ENCODE data around the gene LRP2.

The LRP2 gene

DNA sequence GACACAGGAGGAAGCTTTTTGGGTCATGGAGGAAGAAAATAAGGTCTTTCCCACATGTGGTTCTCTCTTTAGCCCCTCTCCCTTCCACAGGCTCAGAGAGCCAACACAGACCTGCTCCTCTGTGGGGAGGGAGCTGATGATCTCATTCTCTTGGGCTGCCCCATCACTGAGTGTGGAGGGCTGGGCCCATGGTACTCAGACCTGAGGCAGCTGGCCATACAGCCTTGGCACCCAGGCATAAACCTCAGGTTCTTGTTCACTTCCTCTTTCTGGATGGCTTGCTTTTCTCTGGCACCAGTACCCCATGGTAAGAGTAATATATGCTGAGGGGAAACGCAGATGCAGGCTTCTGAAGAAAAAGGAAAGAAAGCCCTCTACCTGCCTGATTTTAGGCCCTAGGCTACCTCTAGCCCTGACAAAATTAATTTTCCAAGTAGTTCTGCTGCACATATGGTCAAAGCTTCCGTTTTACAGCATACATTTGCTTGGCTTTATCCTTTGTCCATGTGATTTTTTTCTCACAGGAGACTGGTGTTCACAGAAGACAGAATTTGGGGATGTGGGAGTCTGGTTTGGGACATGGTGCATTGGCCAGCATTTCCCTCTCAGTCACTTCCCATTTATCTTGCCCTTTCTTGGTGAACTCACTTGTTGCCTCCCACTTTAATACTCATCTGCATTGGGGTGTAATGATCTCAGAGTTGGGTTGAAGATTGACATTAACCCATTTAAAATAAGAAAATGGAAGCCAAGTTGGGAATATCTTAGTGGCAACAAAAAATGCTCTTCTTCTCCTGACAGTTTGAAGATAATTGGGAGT is 281.9 kb downstream of the LRP2 start:
- TF ChIP-seq NFIC (IDR thresholded peaks at IDR 0.05) = no peak
- TF ChIP-seq MAX (IDR thresholded peaks at IDR 0.05) = no peak
- TF ChIP-seq TEAD4 (IDR thresholded peaks at IDR 0.05) = no peak
- TF ChIP-seq EGR1 (IDR thresholded peaks at IDR 0.05) = no peak
- no peak for TF ChIP-seq RAD21 (IDR thresholded peaks at IDR 0.05; ENCODE audit: low read depth)
- no peak for TF ChIP-seq FOXM1 (IDR thresholded peaks at IDR 0.05; ENCODE audit: borderline replicate concordance, low read depth)
- no peak for TF ChIP-seq CREB1 (IDR thresholded peaks at IDR 0.05; ENCODE audit: low read depth)
- no peak for TF ChIP-seq YY1 (IDR thresholded peaks at IDR 0.05; ENCODE audit: low read depth)
- no peak for TF ChIP-seq CEBPB (IDR thresholded peaks at IDR 0.05)
- no peak for TF ChIP-seq TAF1 (IDR thresholded peaks at IDR 0.05; ENCODE audit: low read depth)
- TF ChIP-seq ZBTB7A (IDR thresholded peaks at IDR 0.05; ENCODE audit: low read depth) = no peak

DNA sequence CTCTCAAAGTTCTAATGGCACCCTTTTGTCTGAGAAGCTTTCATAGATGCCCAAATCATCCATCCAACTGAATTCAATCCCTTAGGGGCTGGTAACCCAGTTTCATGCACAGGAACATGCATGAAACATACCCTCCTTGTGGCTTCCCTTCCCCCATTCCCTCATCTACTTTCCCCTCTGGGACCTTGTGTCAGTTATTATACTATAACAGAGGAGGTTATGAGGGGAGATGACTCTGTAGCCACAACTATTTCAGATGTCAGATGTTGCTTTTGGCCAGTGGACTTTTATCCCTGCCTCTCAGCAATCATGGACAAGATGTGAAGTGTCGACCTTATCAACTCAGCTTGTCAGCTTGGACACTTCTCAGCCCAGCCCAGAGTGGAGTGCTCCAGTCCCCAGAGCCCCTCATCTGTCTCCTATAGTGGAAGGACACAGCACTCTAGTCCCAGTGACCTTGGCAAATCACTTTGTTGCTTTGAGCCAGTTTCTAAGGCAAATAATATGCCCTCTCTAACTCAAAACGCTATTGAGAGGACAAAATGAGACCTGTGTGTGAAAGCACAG is 284.6 kb downstream of the LRP2 start:
- no peak for TF ChIP-seq TAF1 (IDR thresholded peaks at IDR 0.05; ENCODE audit: low read depth)
- TF ChIP-seq TEAD4 (IDR thresholded peaks at IDR 0.05) = no peak
- TF ChIP-seq, protein P1, sequence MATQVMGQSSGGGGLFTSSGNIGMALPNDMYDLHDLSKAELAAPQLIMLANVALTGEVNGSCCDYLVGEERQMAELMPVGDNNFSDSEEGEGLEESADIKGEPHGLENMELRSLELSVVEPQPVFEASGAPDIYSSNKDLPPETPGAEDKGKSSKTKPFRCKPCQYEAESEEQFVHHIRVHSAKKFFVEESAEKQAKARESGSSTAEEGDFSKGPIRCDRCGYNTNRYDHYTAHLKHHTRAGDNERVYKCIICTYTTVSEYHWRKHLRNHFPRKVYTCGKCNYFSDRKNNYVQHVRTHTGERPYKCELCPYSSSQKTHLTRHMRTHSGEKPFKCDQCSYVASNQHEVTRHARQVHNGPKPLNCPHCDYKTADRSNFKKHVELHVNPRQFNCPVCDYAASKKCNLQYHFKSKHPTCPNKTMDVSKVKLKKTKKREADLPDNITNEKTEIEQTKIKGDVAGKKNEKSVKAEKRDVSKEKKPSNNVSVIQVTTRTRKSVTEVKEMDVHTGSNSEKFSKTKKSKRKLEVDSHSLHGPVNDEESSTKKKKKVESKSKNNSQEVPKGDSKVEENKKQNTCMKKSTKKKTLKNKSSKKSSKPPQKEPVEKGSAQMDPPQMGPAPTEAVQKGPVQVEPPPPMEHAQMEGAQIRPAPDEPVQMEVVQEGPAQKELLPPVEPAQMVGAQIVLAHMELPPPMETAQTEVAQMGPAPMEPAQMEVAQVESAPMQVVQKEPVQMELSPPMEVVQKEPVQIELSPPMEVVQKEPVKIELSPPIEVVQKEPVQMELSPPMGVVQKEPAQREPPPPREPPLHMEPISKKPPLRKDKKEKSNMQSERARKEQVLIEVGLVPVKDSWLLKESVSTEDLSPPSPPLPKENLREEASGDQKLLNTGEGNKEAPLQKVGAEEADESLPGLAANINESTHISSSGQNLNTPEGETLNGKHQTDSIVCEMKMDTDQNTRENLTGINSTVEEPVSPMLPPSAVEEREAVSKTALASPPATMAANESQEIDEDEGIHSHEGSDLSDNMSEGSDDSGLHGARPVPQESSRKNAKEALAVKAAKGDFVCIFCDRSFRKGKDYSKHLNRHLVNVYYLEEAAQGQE (IDR thresholded peaks at IDR 0.05; ENCODE audit: low read depth) = no peak
- no peak for TF ChIP-seq FOXM1 (IDR thresholded peaks at IDR 0.05; ENCODE audit: borderline replicate concordance, low read depth)
- no peak for TF ChIP-seq CREB1 (IDR thresholded peaks at IDR 0.05; ENCODE audit: low read depth)
- TF ChIP-seq USF1 (IDR thresholded peaks at IDR 0.05) = no peak
- no peak for TF ChIP-seq YY1 (IDR thresholded peaks at IDR 0.05; ENCODE audit: low read depth)
- TF ChIP-seq ZBTB7A (IDR thresholded peaks at IDR 0.05; ENCODE audit: low read depth) = no peak
- no peak for TF ChIP-seq EP300 (IDR thresholded peaks at IDR 0.05; ENCODE audit: borderline replicate concordance)
- TF ChIP-seq TCF12 (IDR thresholded peaks at IDR 0.05; ENCODE audit: low read depth) = no peak

Measured in Ishikawa (cell line).